Neural progenitor cell (in vitro differentiated cells): ENCODE results near the gene BCOR.

Experiments
- EZH2 ChIP-seq: fragments of 200-600 bp; sonication (generic); IDR thresholded peaks from 2 replicates; pipeline ENCODE4 v1.6.1; 2017; ENCODE audit warnings: antibody characterized with exemption, mild to moderate bottlenecking, moderate library complexity
- EZH2phosphoT487 ChIP-seq: fragments of 200-600 bp; sonication (generic); IDR thresholded peaks from 2 replicates; pipeline ENCODE4 v1.6.1; 2017; ENCODE audit warnings: antibody characterized with exemption
- TF ChIP-seq, protein P1 (sequence below): fragments of 200-600 bp; sonication (generic); IDR thresholded peaks from 2 replicates; pipeline ENCODE4 v1.5.1; 2017; ENCODE audit warnings: antibody characterized with exemption, mild to moderate bottlenecking

DNA sequence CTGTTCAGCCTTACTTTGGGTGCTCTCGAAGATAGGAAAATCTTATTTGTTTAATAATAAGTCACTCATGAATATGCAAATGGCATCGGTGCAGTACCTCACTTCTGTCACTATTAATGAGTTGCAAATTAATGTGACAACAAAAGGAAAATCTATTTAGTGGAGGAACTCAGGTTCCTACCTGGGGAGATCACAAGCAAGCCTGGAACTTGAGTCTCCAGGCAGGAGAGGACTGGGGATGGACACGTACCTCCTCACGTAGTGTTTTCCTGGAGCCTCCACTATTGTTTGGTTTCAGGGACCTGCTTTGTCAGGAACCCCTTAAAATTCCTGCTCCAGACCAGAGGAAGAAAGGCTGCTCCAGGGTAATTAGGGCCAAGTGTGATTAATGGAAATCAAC, 82.1 kb downstream of the BCOR start:
- TF ChIP-seq EZH2 (no peak), EZH2phosphoT487 (no peak)
- TF ChIP-seq, protein P1, sequence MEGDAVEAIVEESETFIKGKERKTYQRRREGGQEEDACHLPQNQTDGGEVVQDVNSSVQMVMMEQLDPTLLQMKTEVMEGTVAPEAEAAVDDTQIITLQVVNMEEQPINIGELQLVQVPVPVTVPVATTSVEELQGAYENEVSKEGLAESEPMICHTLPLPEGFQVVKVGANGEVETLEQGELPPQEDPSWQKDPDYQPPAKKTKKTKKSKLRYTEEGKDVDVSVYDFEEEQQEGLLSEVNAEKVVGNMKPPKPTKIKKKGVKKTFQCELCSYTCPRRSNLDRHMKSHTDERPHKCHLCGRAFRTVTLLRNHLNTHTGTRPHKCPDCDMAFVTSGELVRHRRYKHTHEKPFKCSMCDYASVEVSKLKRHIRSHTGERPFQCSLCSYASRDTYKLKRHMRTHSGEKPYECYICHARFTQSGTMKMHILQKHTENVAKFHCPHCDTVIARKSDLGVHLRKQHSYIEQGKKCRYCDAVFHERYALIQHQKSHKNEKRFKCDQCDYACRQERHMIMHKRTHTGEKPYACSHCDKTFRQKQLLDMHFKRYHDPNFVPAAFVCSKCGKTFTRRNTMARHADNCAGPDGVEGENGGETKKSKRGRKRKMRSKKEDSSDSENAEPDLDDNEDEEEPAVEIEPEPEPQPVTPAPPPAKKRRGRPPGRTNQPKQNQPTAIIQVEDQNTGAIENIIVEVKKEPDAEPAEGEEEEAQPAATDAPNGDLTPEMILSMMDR = no peak
